ENCODE data around the gene KRTAP4-8. TPM values are rescaled to one million over a fixed set of nuclear protein-coding genes. Genes with fewer than 3 reads are reported as not detected.
"Not testable (repeated sequence)": the region's sequence is repeated elsewhere in the genome, so short reads cannot be mapped to it uniquely, and the experiment has no call there.

Gene KRTAP4-8
- total RNA-seq, 1 experiment from 2014 or later: not detected

GRCh38 chr17:41063449-41063848 is 34.5 kb downstream of the KRTAP4-8 start:
- H3K27ac ChIP-seq (ENCODE audit: low read length): no peak overlapping the region
- H3K9me3 ChIP-seq (ENCODE audit: low read length): no peaks in the 10 kb centered on the region
- H3K9ac ChIP-seq (ENCODE audit: low read length): no peak overlapping the region
- no peak overlapping the region for H2AFZ ChIP-seq (ENCODE audit: low read length)
- no peaks in the 10 kb centered on the region for H3K27me3 ChIP-seq (ENCODE audit: low read length)
- H4K20me1 ChIP-seq (ENCODE audit: insufficient read depth, low read depth, low read length): no peaks in the 10 kb centered on the region
- no peaks in the 10 kb centered on the region for H3K36me3 ChIP-seq (ENCODE audit: insufficient read depth, low read length)
- H3K4me3 ChIP-seq (ENCODE audit: low read length): no peak overlapping the region
- H3K4me2 ChIP-seq (ENCODE audit: low read depth, low read length, poor library complexity, severe bottlenecking): no peak overlapping the region
- no peak for DNase-seq
- H3K79me2 ChIP-seq (ENCODE audit: low read length): no peaks in the 10 kb centered on the region
- H3K4me1 ChIP-seq (ENCODE audit: low read length): no peaks in the 10 kb centered on the region
- H3K9me2 ChIP-seq (replicated peaks; ENCODE audit: insufficient read depth, low read length): no peaks in the 10 kb centered on the region

GRCh38 chr17:41061964-41062363 is 36.0 kb downstream of the KRTAP4-8 start:
- Histone ChIP-seq H3K4me2 (ENCODE audit: low read depth, low read length, poor library complexity, severe bottlenecking) (no peak overlapping the region), H3K79me2 (ENCODE audit: low read length) (no peaks in the 10 kb centered on the region), H3K27ac (ENCODE audit: low read length) (no peak overlapping the region), H3K4me3 (ENCODE audit: low read length) (no peak overlapping the region), H3K9me3 (ENCODE audit: low read length) (no peaks in the 10 kb centered on the region), H2AFZ (ENCODE audit: low read length) (no peak overlapping the region), H3K9ac (ENCODE audit: low read length) (no peak overlapping the region), H3K27me3 (ENCODE audit: low read length) (no peaks in the 10 kb centered on the region), H3K4me1 (ENCODE audit: low read length) (no peaks in the 10 kb centered on the region), H4K20me1 (ENCODE audit: insufficient read depth, low read depth, low read length) (no peaks in the 10 kb centered on the region), H3K36me3 (ENCODE audit: insufficient read depth, low read length) (no peaks in the 10 kb centered on the region), H3K9me2 (replicated peaks; ENCODE audit: insufficient read depth, low read length) (no peaks in the 10 kb centered on the region)
- no peak for DNase-seq

DNA sequence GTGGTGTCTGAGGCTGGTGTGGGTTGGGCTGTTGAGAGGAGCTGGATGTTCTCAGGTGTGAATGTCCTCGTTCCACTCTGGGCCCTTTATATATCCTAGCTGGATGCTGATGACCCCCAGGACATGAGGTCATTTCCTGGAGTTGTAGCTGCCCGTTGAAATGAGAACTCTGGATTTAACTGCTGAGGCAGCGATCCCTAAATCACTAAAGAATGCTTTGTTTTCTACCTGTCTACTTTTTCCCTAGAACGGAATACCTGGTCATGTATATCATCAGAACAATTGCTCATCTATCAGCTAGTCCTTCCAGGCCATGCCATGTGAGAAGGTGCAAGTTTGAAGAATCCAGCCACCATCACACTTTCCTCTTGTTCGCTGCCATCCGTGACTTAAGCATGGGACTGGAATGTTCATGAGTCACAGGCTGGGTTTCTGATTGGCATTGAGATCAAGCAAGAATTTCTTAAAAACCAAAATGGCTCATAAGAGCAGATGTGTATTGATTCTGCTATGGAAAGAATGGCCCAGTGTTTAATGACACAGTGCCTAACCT is 37.8 kb downstream of the KRTAP4-8 start, which contains the start of gene KRTAP2-3:
TSS of gene KRTAP2-3 (minus strand) at position 63 of the 553 bp plus-strand sequence. CDS start 64 bp downstream, outside the sequence.
- H3K27ac ChIP-seq (ENCODE audit: low read length): no peak within 1 kb of the TSS
- H3K4me2 ChIP-seq (ENCODE audit: low read depth, low read length, poor library complexity, severe bottlenecking): no peak within 1 kb of the TSS
- H3K4me1 ChIP-seq (ENCODE audit: low read length): no peaks in the 10 kb centered on the region
- H3K79me2 ChIP-seq (ENCODE audit: low read length): no peaks in the 10 kb centered on the region
- H4K20me1 ChIP-seq (ENCODE audit: insufficient read depth, low read depth, low read length): no peaks in the 10 kb centered on the region
- no peak within 1 kb of the TSS for H3K4me3 ChIP-seq (ENCODE audit: low read length)
- H3K9me3 ChIP-seq (ENCODE audit: low read length): no peaks in the 10 kb centered on the region
- no peaks in the 10 kb centered on the region for H3K9me2 ChIP-seq (replicated peaks; ENCODE audit: insufficient read depth, low read length)
- H2AFZ ChIP-seq (ENCODE audit: low read length): no peak within 1 kb of the TSS
- H3K27me3 ChIP-seq (ENCODE audit: low read length): no peaks in the 10 kb centered on the region
- peak; percentile 14 for DNase-seq
- no peaks in the 10 kb centered on the region for H3K36me3 ChIP-seq (ENCODE audit: insufficient read depth, low read length)
- H3K9ac ChIP-seq (ENCODE audit: low read length): no peak within 1 kb of the TSS

DNA sequence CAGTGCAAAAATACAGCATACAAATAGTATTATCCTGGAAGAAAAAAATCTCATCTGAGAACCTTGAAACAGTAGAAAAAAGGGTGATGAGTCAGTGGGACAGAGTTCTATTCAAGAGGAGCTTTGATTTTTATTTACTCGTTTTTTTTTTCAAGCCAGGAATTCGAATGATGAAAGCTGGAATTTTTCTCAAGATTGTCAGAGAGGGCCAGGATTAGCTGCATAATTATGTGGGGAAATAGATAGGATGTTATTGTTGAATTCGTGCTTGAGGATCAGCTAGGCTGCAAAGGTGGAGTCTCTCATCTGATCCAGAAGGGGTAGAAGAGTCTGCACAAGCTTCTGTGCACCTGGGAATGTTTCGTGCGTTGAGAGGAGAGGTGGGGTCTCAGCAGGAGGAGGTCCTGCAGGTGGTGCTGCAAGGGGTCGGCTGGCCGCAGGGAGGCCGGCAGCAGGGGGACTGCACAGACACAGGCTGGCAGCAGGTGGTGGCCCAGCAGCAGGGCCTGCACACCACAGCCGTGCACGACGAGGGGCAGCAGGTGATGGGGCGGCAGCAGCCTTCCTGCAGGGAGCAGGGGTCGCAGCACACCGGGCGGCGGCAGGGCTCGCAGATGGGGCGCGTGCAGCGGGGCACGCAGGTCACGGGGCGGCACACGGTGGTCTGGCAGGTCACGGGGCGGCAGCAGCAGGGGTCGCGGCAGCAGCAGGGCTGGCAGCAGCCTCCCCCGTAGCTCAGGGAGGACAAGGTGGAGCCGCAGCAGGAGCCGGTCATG is 38.5 kb downstream of the KRTAP4-8 start:
- H3K36me3 ChIP-seq (ENCODE audit: insufficient read depth, low read length); H3K27ac ChIP-seq (ENCODE audit: low read length); H2AFZ ChIP-seq (ENCODE audit: low read length); H3K4me2 ChIP-seq (ENCODE audit: low read depth, low read length, poor library complexity, severe bottlenecking); H3K79me2 ChIP-seq (ENCODE audit: low read length); H3K9me2 ChIP-seq (replicated peaks; ENCODE audit: insufficient read depth, low read length); H3K27me3 ChIP-seq (ENCODE audit: low read length); H3K9me3 ChIP-seq (ENCODE audit: low read length); H3K4me1 ChIP-seq (ENCODE audit: low read length); H4K20me1 ChIP-seq (ENCODE audit: insufficient read depth, low read depth, low read length); H3K9ac ChIP-seq (ENCODE audit: low read length); H3K4me3 ChIP-seq (ENCODE audit: low read length): not testable (repeated sequence)
- DNase-seq: peak; percentile 26

- no peak for DNase-seq
- no peaks in the 10 kb centered on the region for H3K36me3 ChIP-seq (ENCODE audit: insufficient read depth, low read length)
- H3K4me2 ChIP-seq (ENCODE audit: low read depth, low read length, poor library complexity, severe bottlenecking): no peak overlapping the region
- H3K9ac ChIP-seq (ENCODE audit: low read length): no peak overlapping the region
- no peak overlapping the region for H2AFZ ChIP-seq (ENCODE audit: low read length)
- no peaks in the 10 kb centered on the region for H3K9me2 ChIP-seq (replicated peaks; ENCODE audit: insufficient read depth, low read length)
- no peak overlapping the region for H3K4me3 ChIP-seq (ENCODE audit: low read length)
- H3K9me3 ChIP-seq (ENCODE audit: low read length): no peaks in the 10 kb centered on the region
- H3K79me2 ChIP-seq (ENCODE audit: low read length): no peaks in the 10 kb centered on the region
- no peak overlapping the region for H3K27ac ChIP-seq (ENCODE audit: low read length)
- H3K4me1 ChIP-seq (ENCODE audit: low read length): no peaks in the 10 kb centered on the region
- H3K27me3 ChIP-seq (ENCODE audit: low read length): no peaks in the 10 kb centered on the region
- H4K20me1 ChIP-seq (ENCODE audit: insufficient read depth, low read depth, low read length): no peaks in the 10 kb centered on the region
Observed at GRCh38 chr17:41058741-41059140, 39.2 kb downstream of the KRTAP4-8 start.

DNA sequence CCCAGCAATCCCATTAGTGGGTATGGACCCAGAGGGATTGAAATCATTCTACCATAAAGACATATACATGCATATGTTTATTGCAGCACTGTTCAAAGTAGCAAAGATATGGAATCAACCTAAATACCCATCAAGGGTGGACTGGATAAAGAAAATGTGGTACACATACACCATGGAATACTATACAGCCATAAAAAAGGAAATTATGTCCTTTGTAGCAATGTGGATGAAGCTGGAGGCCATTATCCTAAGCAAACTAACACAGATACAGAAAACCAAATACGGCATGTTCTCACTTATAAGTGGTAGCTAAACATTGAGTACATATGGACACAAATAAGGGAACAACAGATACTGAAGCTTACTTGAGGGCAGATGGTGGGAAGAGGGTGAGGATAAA is 40.4 kb downstream of the KRTAP4-8 start:
- H3K36me3 ChIP-seq (ENCODE audit: insufficient read depth, low read length): no peaks in the 10 kb centered on the region
- no peaks in the 10 kb centered on the region for H3K4me1 ChIP-seq (ENCODE audit: low read length)
- H4K20me1 ChIP-seq (ENCODE audit: insufficient read depth, low read depth, low read length): no peaks in the 10 kb centered on the region
- peak; percentile 22 for DNase-seq
- H3K9me2 ChIP-seq (replicated peaks; ENCODE audit: insufficient read depth, low read length): no peaks in the 10 kb centered on the region
- H3K9ac ChIP-seq (ENCODE audit: low read length): no peak overlapping the region
- H2AFZ ChIP-seq (ENCODE audit: low read length): no peak overlapping the region
- H3K4me3 ChIP-seq (ENCODE audit: low read length): no peak overlapping the region
- no peaks in the 10 kb centered on the region for H3K27me3 ChIP-seq (ENCODE audit: low read length)
- no peaks in the 10 kb centered on the region for H3K79me2 ChIP-seq (ENCODE audit: low read length)
- no peak overlapping the region for H3K27ac ChIP-seq (ENCODE audit: low read length)
- no peak overlapping the region for H3K4me2 ChIP-seq (ENCODE audit: low read depth, low read length, poor library complexity, severe bottlenecking)
- H3K9me3 ChIP-seq (ENCODE audit: low read length): no peaks in the 10 kb centered on the region

GRCh38 chr17:41055130-41055529 is 42.8 kb downstream of the KRTAP4-8 start, which contains the start of gene KRTAP2-2:
KRTAP2-2 (minus strand) TSS chr17:41055230; CDS start chr17:41055211, 19 bp downstream.
- not testable (repeated sequence) for H3K4me2 ChIP-seq (ENCODE audit: low read depth, low read length, poor library complexity, severe bottlenecking); H3K4me1 ChIP-seq (ENCODE audit: low read length); H3K4me3 ChIP-seq (ENCODE audit: low read length); H3K27ac ChIP-seq (ENCODE audit: low read length); H2AFZ ChIP-seq (ENCODE audit: low read length); H3K79me2 ChIP-seq (ENCODE audit: low read length); H3K9ac ChIP-seq (ENCODE audit: low read length); DNase-seq; H3K9me3 ChIP-seq (ENCODE audit: low read length); H3K9me2 ChIP-seq (replicated peaks; ENCODE audit: insufficient read depth, low read length); H3K36me3 ChIP-seq (ENCODE audit: insufficient read depth, low read length); H3K27me3 ChIP-seq (ENCODE audit: low read length); H4K20me1 ChIP-seq (ENCODE audit: insufficient read depth, low read depth, low read length)

GRCh38 chr17:41054556-41054955 is 43.4 kb downstream of the KRTAP4-8 start:
- not testable (repeated sequence) for H3K4me3 ChIP-seq (ENCODE audit: low read length); H3K9me2 ChIP-seq (replicated peaks; ENCODE audit: insufficient read depth, low read length); DNase-seq; H3K36me3 ChIP-seq (ENCODE audit: insufficient read depth, low read length); H3K27ac ChIP-seq (ENCODE audit: low read length); H3K79me2 ChIP-seq (ENCODE audit: low read length); H3K4me2 ChIP-seq (ENCODE audit: low read depth, low read length, poor library complexity, severe bottlenecking); H3K9me3 ChIP-seq (ENCODE audit: low read length); H3K9ac ChIP-seq (ENCODE audit: low read length); H2AFZ ChIP-seq (ENCODE audit: low read length); H4K20me1 ChIP-seq (ENCODE audit: insufficient read depth, low read depth, low read length); H3K4me1 ChIP-seq (ENCODE audit: low read length); H3K27me3 ChIP-seq (ENCODE audit: low read length)

Measured in Karpas-422 (cell line).